Kidney (tissue), 14 donors: ENCODE results near the gene ABHD14A. TPM values are rescaled to one million over a fixed set of nuclear protein-coding genes. Genes with fewer than 3 reads are reported as not detected.

Experiments used
- DNase-seq, 5 donors: peaks; one replicate each; pipeline ENCODE4 v3.0.0-alpha.2; 2013 to 2020
- FAIRE-seq: peaks from 2 replicates; lab custom pipeline; 2012; peaks lifted over from hg19 to GRCh38; lab: Jason Lieb, UNC
- H3K27ac ChIP-seq, 2 donors: one replicate each; pipeline ENCODE4 v1.7.0; 2013; ENCODE audit warnings: low read depth in 2 of 2, low read length in 2 of 2, inconsistent platforms in 1 of 2
- H3K27me3 ChIP-seq: one replicate; pipeline ENCODE4 v1.7.1; 2013; ENCODE audit warnings: low read length, inconsistent platforms; ENCODE audit not compliant: control insufficient read depth, insufficient read depth
- H3K36me3 ChIP-seq, 3 donors: one replicate each; pipeline versions ENCODE4 v1.7.0 to v1.7.1; 2013; ENCODE audit warnings: low read length in 3 of 3, control low read depth in 1 of 3, inconsistent platforms in 1 of 3; ENCODE audit not compliant: insufficient read depth in 3 of 3, control insufficient read depth in 2 of 3
- H3K4me1 ChIP-seq, 3 donors: one replicate each; pipeline versions ENCODE4 v1.7.0 to v1.7.1; 2013; ENCODE audit warnings: low read length in 3 of 3, inconsistent platforms in 1 of 3, low read depth in 1 of 3; ENCODE audit not compliant: control insufficient read depth in 2 of 3, insufficient read depth in 2 of 3
- H3K4me3 ChIP-seq, 3 donors: one replicate each; pipeline versions ENCODE4 v1.7.0 to v1.8.1; 2013; ENCODE audit warnings: low read length in 3 of 3, control low read depth in 1 of 3, inconsistent platforms in 1 of 3
- H3K9ac ChIP-seq, 3 donors: one replicate each; pipeline versions ENCODE4 v1.7.0 to v1.7.1; 2013; ENCODE audit warnings: low read length in 3 of 3, control low read depth in 1 of 3, inconsistent platforms in 1 of 3
- H3K9me3 ChIP-seq, 3 donors: one replicate each; pipeline versions ENCODE4 v1.7.0 to v1.7.1; 2013; ENCODE audit warnings: low read length in 3 of 3, control low read depth in 1 of 3, inconsistent platforms in 1 of 3; ENCODE audit not compliant: control insufficient read depth in 2 of 3, insufficient read depth in 1 of 3
- intact Hi-C: fragments of 100-400 bp; cut with DNase I; formaldehyde crosslinking; loops from one replicate; pipeline ENCODE4 v1.11.1; 2022
- polyA plus RNA-seq: library from polyadenylated mRNA; stranded (reverse); fragments of 350-450 nt; fragmentation: Illumina TruSeq; extraction: RNeasy Lipid Tissue Mini Kit (QIAGEN cat#74804); gene quantifications from one replicate; pipeline ENCODE4 v1.2.3, GENCODE V29; 2014; ENCODE audit warnings: low read depth, low replicate concordance; ENCODE audit not compliant: insufficient read depth
- total RNA-seq: library from RNA; stranded (reverse); fragmentation: NEBNext Ultra II Directional; extraction: Animal tissue kit (Norgen Biotek cat#: 25700); gene quantifications from one replicate; pipeline ENCODE4 v1.2.1, GENCODE V29; 2021
- TF ChIP-seq, protein P1 (sequence below): IDR thresholded peaks from 3 replicates; pipeline ENCODE4 v1.5.1; 2012; ENCODE audit warnings: mild to moderate bottlenecking, moderate library complexity, borderline replicate concordance; ENCODE audit not compliant: insufficient read depth; ENCODE audit errors: extremely low read depth
- donor health status: control.
- donor health status: control.
- donor health status: control.
- donor health status: control.
- donor health status: control.
- donor health status: DM: yes; HTN: yes; CAD: no.
- donor health status: Normal renal cell carcinoma (clear cell type).

The ABHD14A gene
- total and polyA plus RNA-seq, 2 donors from 2014 or later = 20.7 to 50.5 TPM

DNA sequence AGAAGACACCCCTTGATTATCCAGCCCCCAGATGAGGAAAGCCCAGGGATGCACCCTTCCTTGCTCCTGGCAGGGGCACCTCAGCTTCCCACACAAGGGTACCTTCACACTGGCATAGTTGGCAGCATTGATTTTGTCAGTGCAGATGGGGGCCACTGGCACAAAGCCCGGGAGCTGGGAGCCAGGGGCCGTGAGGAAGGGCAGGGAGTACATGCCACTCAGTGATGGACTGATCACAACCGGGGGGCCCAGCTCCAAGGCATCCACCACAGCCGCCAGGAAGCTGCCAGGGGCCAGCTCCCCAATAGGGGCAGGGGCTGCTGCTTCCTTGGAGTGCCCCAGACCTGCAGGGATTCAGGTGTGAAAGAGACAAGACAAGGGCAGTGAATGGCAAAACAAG lies 5.0 kb upstream of the ABHD14A start:
- peaks cover 0 to 5% (median 0%) of the 10 kb centered on the region in 3 donors for H3K36me3 ChIP-seq
- no peak overlapping the region for H3K4me3 ChIP-seq
- DNase-seq (no peak), FAIRE-seq (no peak)
- no peak overlapping the region for H3K27ac ChIP-seq
- TF ChIP-seq, protein P1, sequence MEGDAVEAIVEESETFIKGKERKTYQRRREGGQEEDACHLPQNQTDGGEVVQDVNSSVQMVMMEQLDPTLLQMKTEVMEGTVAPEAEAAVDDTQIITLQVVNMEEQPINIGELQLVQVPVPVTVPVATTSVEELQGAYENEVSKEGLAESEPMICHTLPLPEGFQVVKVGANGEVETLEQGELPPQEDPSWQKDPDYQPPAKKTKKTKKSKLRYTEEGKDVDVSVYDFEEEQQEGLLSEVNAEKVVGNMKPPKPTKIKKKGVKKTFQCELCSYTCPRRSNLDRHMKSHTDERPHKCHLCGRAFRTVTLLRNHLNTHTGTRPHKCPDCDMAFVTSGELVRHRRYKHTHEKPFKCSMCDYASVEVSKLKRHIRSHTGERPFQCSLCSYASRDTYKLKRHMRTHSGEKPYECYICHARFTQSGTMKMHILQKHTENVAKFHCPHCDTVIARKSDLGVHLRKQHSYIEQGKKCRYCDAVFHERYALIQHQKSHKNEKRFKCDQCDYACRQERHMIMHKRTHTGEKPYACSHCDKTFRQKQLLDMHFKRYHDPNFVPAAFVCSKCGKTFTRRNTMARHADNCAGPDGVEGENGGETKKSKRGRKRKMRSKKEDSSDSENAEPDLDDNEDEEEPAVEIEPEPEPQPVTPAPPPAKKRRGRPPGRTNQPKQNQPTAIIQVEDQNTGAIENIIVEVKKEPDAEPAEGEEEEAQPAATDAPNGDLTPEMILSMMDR = no peak
- H3K9ac ChIP-seq = no peak overlapping the region
- intact Hi-C loops = no loop called here
- H3K9me3 ChIP-seq = no peaks in the 10 kb centered on the region
- peaks cover 0 to 21% (median 4%) of the 10 kb centered on the region in 3 donors for H3K4me1 ChIP-seq
- no peaks in the 10 kb centered on the region for H3K27me3 ChIP-seq

DNA sequence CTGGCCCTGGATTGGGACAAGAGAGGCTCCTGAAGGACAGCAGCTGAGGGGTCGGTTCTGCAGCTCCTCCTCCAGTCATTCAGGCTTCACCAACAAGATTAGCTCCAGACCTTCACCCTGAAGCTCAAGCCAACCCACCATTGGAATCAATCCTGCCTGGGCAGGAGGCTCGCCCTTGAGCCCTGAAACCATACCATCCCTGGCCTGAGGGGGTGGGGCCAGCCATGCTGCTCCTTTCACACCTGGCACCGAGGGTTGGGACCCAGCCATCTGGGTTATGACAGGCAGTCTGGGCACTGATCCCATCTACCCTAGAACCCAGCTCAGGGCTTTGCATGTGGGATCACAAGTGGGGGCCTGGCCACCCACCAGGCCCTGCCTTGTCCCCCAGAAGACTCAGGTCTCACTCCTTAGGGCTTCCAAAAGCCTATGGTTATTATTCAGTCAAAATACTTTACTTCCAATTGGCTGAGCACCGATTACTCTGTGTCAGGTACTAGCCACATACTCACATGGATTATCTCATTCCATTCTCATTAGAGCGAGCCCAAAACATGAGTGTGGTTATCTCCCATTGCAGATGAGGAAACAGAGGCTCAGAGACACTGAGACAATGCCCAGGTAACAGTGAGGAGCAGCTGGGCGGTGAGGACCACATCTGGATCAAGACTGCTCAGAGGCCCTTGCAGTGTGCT lies 4.1 kb upstream of the ABHD14A start:
- H3K4me3 ChIP-seq = no peak overlapping the region
- DNase-seq (no peak), FAIRE-seq (no peak)
- H3K27me3 ChIP-seq = no peaks in the 10 kb centered on the region
- intact Hi-C loops = no loop called here
- TF ChIP-seq, protein P1 = no peak
- H3K36me3 ChIP-seq = peaks cover 0 to 5% (median 0%) of the 10 kb centered on the region in 3 donors
- H3K9me3 ChIP-seq = no peaks in the 10 kb centered on the region
- no peak overlapping the region for H3K27ac ChIP-seq
- H3K4me1 ChIP-seq = peaks cover 3 to 25% (median 4%) of the 10 kb centered on the region in 3 donors
- no peak overlapping the region for H3K9ac ChIP-seq

DNA sequence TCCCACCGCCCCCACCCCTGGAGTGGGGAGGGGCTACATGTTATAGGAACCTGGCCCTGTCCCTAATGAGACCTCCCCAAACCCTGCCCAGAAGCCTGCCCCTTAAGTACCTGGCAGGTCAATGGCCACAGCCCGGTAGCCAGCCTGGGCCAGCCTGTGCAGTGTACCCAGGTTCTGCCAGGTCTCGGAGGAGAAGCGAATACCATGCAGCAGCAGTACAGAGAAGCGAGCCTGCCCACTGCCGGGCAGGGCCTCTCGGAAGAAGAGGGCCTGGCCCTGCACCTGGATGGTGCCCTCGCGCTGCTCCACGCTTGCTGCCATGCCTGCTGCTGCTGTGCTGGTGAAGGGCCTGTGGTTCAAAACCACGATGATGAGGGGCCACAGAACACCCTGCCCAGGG lies 3.5 kb upstream of the ABHD14A start:
- peaks cover 3 to 27% (median 4%) of the 10 kb centered on the region in 3 donors for H3K4me1 ChIP-seq

More for the DNA sequence above, 3.5 kb upstream of the ABHD14A start:
- no peak overlapping the region for H3K27ac ChIP-seq
- H3K36me3 ChIP-seq = peaks cover 0 to 5% (median 0%) of the 10 kb centered on the region in 3 donors
- H3K27me3 ChIP-seq = no peaks in the 10 kb centered on the region
- no peak overlapping the region for H3K9ac ChIP-seq
- no peak for DNase-seq
- TF ChIP-seq, protein P1 = no peak
- H3K4me3 ChIP-seq = no peak overlapping the region
- no peak for FAIRE-seq
- intact Hi-C loops = no loop called here
- H3K9me3 ChIP-seq = no peaks in the 10 kb centered on the region
